Hepatic stellate cell (primary cell): ENCODE measurements around the gene IFIT5.
A peak's percentile ranks its signal among the peaks of the same experiment; 100 is the strongest.
"Not testable (repeated sequence)": the region's sequence is repeated elsewhere in the genome, so short reads cannot be mapped to it uniquely, and the experiment has no call there.

ENCODE experiments used
- DNase-seq: peaks from one replicate; pipeline ENCODE4 v3.0.0; 2011; ENCODE audit warnings: low spot score

The IFIT5 gene

GRCh38 chr10:89392974-89393373 lies 21.4 kb upstream of the IFIT5 start:
- DNase-seq, result peak; percentile 53

GRCh38 chr10:89393898-89394297 lies 20.5 kb upstream of the IFIT5 start:
- no peak for DNase-seq

- no peak for DNase-seq
These were observed 19.2 kb upstream of the IFIT5 start for GRCh38 chr10:89395141-89395540.

GRCh38 chr10:89398003-89398749 lies 16.2 kb upstream of the IFIT5 start:
- peak; percentile 11 for DNase-seq

- DNase-seq, result no peak
These were observed 14.4 kb upstream of the IFIT5 start for GRCh38 chr10:89399956-89400355.

GRCh38 chr10:89403043-89403442 lies 11.3 kb upstream of the IFIT5 start:
- DNase-seq, result no peak

- DNase-seq, result no peak
These were observed 10.0 kb upstream of the IFIT5 start for GRCh38 chr10:89404104-89405047.

GRCh38 chr10:89406178-89406577 lies 8.2 kb upstream of the IFIT5 start:
- DNase-seq, result not testable (repeated sequence)

- not testable (repeated sequence) for DNase-seq
These were observed 6.6 kb upstream of the IFIT5 start for GRCh38 chr10:89407792-89408191.

- not testable (repeated sequence) for DNase-seq
These were observed 5.1 kb upstream of the IFIT5 start for GRCh38 chr10:89409282-89409681.

- DNase-seq, result not testable (repeated sequence)
These were observed 3.8 kb upstream of the IFIT5 start for GRCh38 chr10:89410551-89410950.

- DNase-seq, result not testable (repeated sequence)
These were observed 3.2 kb upstream of the IFIT5 start for GRCh38 chr10:89411135-89411534.

- not testable (repeated sequence) for DNase-seq
These were observed 2.1 kb upstream of the IFIT5 start for GRCh38 chr10:89412276-89412675.

- no peak for DNase-seq
These were observed 913 bp upstream of the IFIT5 start for GRCh38 chr10:89413398-89413912.

GRCh38 chr10:89414879-89415821 lies 782 bp downstream of the IFIT5 start:
- DNase-seq, result peak; percentile 54

GRCh38 chr10:89416465-89416864 lies 2.1 kb downstream of the IFIT5 start:
- DNase-seq, result no peak

- peak; percentile 19 for DNase-seq
These were observed 5.2 kb downstream of the IFIT5 start for GRCh38 chr10:89419548-89419947.

- DNase-seq, result no peak
These were observed 6.7 kb downstream of the IFIT5 start for GRCh38 chr10:89421018-89421476.

- DNase-seq, result no peak
These were observed 10.6 kb downstream of the IFIT5 start for GRCh38 chr10:89425000-89425399.

- DNase-seq, result peak; percentile 32
These were observed 12.0 kb downstream of the IFIT5 start for GRCh38 chr10:89426230-89426868.

GRCh38 chr10:89427629-89428028 lies 13.3 kb downstream of the IFIT5 start:
- peak; percentile 60 for DNase-seq
